ENCODE results near the gene TIAM2. TPM values are rescaled to one million over a fixed set of nuclear protein-coding genes. Genes with fewer than 3 reads are reported as not detected.

Gene TIAM2
- total and polyA plus RNA-seq, 10 of the 15 experiments (the other 5 are each of a cell fraction or from before 2014, with no cell fraction given) = 1.1 to 10.5 (median 2.3) TPM

GRCh38 chr6:155107432-155108069 lies 112.4 kb downstream of the TIAM2 start:
- H3K9ac ChIP-seq (ENCODE audit: control insufficient read depth, insufficient read depth, low read length) = no peak overlapping the region
- RAD21 ChIA-PET (ENCODE audit: unreplicated experiment) = interaction anchor here (1.1 kb wide), 1 partner anchor 9 kb away, joined by 3 read pairs; no protein-coding TSS in a partner anchor
- no peaks in the 10 kb centered on the region for H3K36me3 ChIP-seq (ENCODE audit: control insufficient read depth in 2 of 2, insufficient read depth in 2 of 2, low read length in 1 of 2)
- DNase-seq (ENCODE audit: low read depth, low spot score) (no peak), FAIRE-seq (no peak), ATAC-seq (peak; percentile 25; the same call in 1 of the 3 replicates)
- POLR2A ChIA-PET = no interaction called here
- SMC1A ChIA-PET (ENCODE audit: uncharacterized antibody, unreplicated experiment) = interaction anchor here (0.7 to 1.5 kb wide), 2 partner anchors 9 to 28 kb away, joined by 3 to 6 read pairs; no protein-coding TSS in a partner anchor
- no peak overlapping the region for H3K27ac ChIP-seq (ENCODE audit: control insufficient read depth, insufficient read depth)
- no peak overlapping the region for H2AFZ ChIP-seq (ENCODE audit: control insufficient read depth, low read depth, low read length)
- CTCF ChIA-PET = interaction anchor here (0.6 to 1.2 kb wide), 2 partner anchors 21 to 65 kb away, joined by 3 read pairs; no protein-coding TSS in a partner anchor
- H3K79me2 ChIP-seq (ENCODE audit: control insufficient read depth, insufficient read depth, low read length) = no peaks in the 10 kb centered on the region
- WGBS (ENCODE audit: insufficient coverage, insufficient replicate concordance, low lambda C conversion rate, missing lambda C conversion rate) = 44% methylated on average over 7 of the region's 7 CpGs
- no peaks in the 10 kb centered on the region for H4K20me1 ChIP-seq (ENCODE audit: control insufficient read depth, insufficient read depth)
- no peaks in the 10 kb centered on the region for H3K9me3 ChIP-seq (replicated peaks; ENCODE audit: control insufficient read depth, insufficient read depth, low read length)
- BruUV-seq (replicated peaks) = no TSS peak
- H3K27me3 ChIP-seq (replicated peaks in 1 of 2; ENCODE audit: control insufficient read depth in 2 of 2, insufficient read depth in 2 of 2, low read length in 1 of 2) = peaks cover 3% of the 10 kb centered on the region in 2 experiments; a peak in 3 of 4 replicates
- H3K4me2 ChIP-seq (ENCODE audit: control insufficient read depth, insufficient read depth) = no peak overlapping the region
- H3K4me1 ChIP-seq (ENCODE audit: control insufficient read depth, insufficient read depth, low read length) = no peaks in the 10 kb centered on the region
- in situ Hi-C loops (cut with MboI) = no loop called here
- intact Hi-C loops (cut with micrococcal nuclease; ENCODE audit: unreplicated experiment) = no loop called here
- TF ChIP-seq NFIC (IDR thresholded peaks at IDR 0.05; ENCODE audit: low read depth, low read length) (no peak), CBFB (IDR thresholded peaks at IDR 0.05; ENCODE audit: low read depth) (no peak), NFXL1 (IDR thresholded peaks at IDR 0.05; ENCODE audit: borderline replicate concordance) (no peak), RAD51 (IDR thresholded peaks at IDR 0.05) (no peak), WRNIP1 (IDR thresholded peaks at IDR 0.05; ENCODE audit: borderline replicate concordance, low read depth, low read length) (no peak), LARP7 (IDR thresholded peaks at IDR 0.05) (no peak), SP1 (IDR thresholded peaks at IDR 0.05; ENCODE audit: low read depth, low read length) (no peak), YBX1 (IDR thresholded peaks at IDR 0.05) (no peak), E4F1 (IDR thresholded peaks at IDR 0.05; ENCODE audit: borderline replicate concordance, partially characterized antibody) (no peak)
- H3K4me3 ChIP-seq = no peak overlapping the region

Measured in GM12878 (cell line).